ENCODE data around the gene ARRB1. TPM values are rescaled to one million over a fixed set of nuclear protein-coding genes. Genes with fewer than 3 reads are reported as not detected.
"Not testable (repeated sequence)": the region's sequence is repeated elsewhere in the genome, so short reads cannot be mapped to it uniquely, and the experiment has no call there.

ARRB1 gene
- total RNA-seq, 1 donor from 2014 or later, result 55.4 TPM

GRCh38 chr11:75371949-75372876 is 20.8 kb upstream of the ARRB1 start:
- DNase-seq, result no peak

GRCh38 chr11:75369560-75370255 is 18.2 kb upstream of the ARRB1 start:
- no peak for DNase-seq

GRCh38 chr11:75366826-75367225 is 15.4 kb upstream of the ARRB1 start:
- DNase-seq, result not testable (repeated sequence)

- DNase-seq, result no peak
These were observed 14.3 kb upstream of the ARRB1 start for GRCh38 chr11:75365711-75366181.

GRCh38 chr11:75362285-75362684 is 10.8 kb upstream of the ARRB1 start:
- DNase-seq, result not testable (repeated sequence)

GRCh38 chr11:75356613-75357012 is 5.2 kb upstream of the ARRB1 start:
- DNase-seq, result no peak

GRCh38 chr11:75355051-75355450 is 3.6 kb upstream of the ARRB1 start:
- no peak for DNase-seq

- DNase-seq, result no peak
These were observed 1.2 kb upstream of the ARRB1 start for GRCh38 chr11:75352588-75353206.

- peak; percentile 33 for DNase-seq
These were observed 528 bp upstream of the ARRB1 start for GRCh38 chr11:75351791-75352587.

- DNase-seq, result no peak
These were observed 519 bp downstream of the ARRB1 start for GRCh38 chr11:75350743-75351540.

- DNase-seq, result no peak
These were observed 1.2 kb downstream of the ARRB1 start for GRCh38 chr11:75350122-75350742.

- DNase-seq, result no peak
These were observed 1.8 kb downstream of the ARRB1 start for GRCh38 chr11:75349521-75350116.

- peak; percentile 33 for DNase-seq
These were observed 3.5 kb downstream of the ARRB1 start for GRCh38 chr11:75347781-75348566.

- DNase-seq, result no peak
These were observed 4.4 kb downstream of the ARRB1 start for GRCh38 chr11:75346912-75347647.

GRCh38 chr11:75346296-75346695 is 5.2 kb downstream of the ARRB1 start:
- no peak for DNase-seq

GRCh38 chr11:75345455-75346160 is 5.9 kb downstream of the ARRB1 start:
- DNase-seq, result no peak

- DNase-seq, result no peak
These were observed 6.6 kb downstream of the ARRB1 start for GRCh38 chr11:75344761-75345454.

Measured in occipital lobe (tissue), 2 donors.